ENCODE data around the gene TJP1.
"Not testable (repeated sequence)": the region's sequence is repeated elsewhere in the genome, so short reads cannot be mapped to it uniquely, and the experiment has no call there.

Gene TJP1

DNA sequence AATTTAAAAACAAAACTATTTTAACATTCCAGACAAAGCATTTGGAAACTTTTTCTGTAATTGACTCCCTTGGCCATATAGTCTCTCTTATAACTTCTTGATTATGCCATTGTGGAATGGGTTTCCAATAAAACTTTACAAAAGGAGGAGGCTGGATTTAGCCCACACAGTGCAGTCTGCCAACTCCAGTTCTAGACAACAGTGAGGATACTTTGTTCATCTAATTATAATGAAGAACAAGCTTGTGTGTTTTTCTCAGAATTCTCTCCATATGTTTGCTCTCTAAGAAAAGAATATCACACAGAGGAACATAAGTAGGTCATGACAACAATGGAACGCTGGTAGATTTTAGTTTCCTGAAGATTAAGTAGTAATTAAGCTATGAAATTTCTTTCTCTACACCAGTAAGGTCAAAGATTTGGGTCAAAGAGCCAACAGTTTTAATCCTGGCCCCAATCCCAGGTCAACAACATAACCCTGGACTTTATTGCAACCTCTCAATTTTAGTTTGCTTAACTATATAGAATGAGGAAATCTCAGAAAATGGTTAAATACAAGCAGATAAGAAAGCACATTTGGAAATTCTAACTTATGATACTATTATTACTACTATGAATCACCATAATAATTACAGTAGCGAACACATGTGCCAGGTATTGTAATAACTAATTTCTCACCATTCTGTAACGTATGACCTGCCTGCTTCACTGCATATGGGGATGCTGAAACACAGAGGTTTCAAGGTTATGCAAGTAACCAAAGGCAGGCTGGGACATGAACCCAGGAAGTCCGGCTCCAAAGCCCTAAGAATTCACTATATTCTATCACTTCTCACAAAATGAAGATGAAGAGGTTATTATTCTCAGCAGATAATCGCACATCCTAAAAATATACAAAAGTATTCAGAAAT is 65.7 kb downstream of the TJP1 start:
- no peak for DNase-seq (ENCODE audit: low read depth in 1 of 2, low spot score in 1 of 2)

DNA sequence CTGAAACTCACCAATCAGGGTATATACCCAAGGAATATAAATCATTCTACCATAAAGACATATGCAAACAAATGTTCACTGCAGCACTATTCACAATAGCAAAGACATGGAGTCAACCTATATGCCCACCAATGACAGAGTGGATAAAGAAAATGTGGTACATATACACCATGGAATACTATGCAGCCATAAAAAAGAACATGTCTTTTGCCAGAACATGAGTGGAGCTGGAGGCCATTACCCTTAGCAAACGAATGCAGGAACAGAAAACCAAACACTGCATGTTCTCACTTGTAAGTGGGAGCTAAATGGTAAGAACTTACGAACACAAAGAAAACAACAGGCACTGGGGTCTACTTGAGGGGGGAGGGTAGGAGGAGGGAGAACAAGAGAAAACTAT is 68.3 kb downstream of the TJP1 start:
- DNase-seq (ENCODE audit: low read depth in 1 of 2, low spot score in 1 of 2), result not testable (repeated sequence)

- DNase-seq (ENCODE audit: low read depth in 1 of 2, low spot score in 1 of 2), result no peak
These were observed 68.8 kb downstream of the TJP1 start for GRCh38 chr15:29753506-29753905.

- no peak for DNase-seq (ENCODE audit: low read depth in 1 of 2, low spot score in 1 of 2)
These were observed 71.5 kb downstream of the TJP1 start for GRCh38 chr15:29750754-29751153.

DNA sequence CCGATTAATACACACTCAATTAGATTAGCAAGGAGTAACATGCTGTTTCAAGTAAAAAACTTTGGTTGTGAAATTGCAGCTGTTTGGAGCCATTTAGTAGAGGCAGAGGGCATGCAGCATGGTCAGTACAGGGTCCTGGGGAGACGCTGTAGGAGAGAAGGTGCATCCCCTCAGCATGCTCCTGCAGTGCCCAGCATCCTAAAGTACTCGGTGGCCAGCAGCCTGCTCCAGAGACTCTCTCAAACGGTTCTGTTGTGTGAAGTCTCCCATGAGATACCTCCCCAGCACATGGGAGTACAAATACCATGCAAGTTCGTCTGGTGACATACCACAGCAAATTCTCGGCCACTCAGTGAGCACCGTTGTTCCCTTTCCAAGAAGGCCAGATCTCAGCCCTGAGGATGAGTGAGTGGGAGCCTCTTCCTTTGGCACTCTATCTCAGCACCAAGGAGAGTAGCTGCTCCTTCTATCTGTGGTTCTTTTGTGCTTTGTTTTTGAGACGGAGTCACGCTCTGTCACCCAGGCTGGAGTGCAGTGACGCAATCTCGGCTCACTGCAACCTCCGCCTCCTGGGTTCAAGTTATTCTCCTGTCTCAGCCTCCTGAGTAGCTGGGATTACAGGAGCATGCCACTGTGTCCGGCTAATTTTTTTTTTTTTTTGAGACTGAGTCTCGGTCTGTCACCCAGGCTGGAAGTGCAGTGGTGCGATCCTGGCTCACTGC is 72.7 kb downstream of the TJP1 start:
- no peak for DNase-seq (ENCODE audit: low read depth in 1 of 2, low spot score in 1 of 2)

DNA sequence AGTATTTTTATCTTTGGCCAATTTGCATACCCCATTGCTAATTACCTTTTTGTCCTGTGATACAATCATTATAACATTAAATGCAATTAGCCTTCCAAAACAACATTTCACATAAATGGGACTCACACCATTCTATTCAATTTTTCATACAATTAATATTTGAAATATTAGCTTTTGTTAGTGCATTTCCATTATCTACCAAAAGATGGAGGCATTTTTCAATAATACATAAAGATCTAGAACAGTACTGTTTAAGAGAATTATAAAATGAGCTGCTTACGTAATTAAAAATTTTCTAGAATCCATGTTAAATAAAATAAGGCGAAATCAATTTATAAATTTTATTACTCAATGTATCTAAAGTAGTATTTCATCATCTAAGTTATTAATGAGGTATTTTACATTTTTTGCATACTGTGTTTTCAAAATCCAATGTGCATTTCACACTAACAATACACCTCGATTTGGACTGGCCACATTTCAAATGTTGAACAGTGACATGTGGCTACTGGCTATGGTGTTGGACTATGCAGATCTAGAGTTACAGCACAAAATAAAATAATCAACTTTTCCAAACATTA is 74.3 kb downstream of the TJP1 start:
- DNase-seq (ENCODE audit: low read depth in 1 of 2, low spot score in 1 of 2), result no peak

- no peak for DNase-seq (ENCODE audit: low read depth in 1 of 2, low spot score in 1 of 2)
These were observed 78.8 kb downstream of the TJP1 start for GRCh38 chr15:29743475-29743874.

DNA sequence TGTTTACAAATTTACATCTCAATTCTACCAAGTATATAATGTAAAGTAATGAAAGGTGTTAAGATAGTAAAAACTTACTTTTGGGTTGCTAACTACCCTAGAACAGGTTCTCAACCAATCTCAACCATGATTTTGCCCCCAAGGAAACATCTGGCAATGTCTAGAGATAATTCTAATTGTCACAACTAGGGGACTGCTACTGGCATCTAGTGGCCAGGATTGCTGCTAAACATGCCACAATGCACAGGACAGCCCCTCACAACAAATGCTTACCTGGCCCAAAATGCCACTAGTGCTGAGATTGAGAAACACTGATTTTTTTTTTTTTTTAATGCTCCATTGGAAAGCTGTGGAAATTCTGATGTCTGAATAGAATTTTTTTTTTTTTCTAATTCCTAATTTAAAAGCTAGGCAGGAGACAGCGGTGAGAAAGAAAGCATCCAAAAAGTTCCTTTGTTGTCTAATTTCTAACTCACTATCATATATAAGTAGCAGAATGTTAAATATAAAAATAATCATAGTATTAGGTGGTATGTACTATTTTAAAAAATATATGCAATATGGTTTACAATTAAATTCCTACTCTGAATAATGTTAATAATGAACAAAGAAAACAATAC is 81.5 kb downstream of the TJP1 start:
- DNase-seq (ENCODE audit: low read depth in 1 of 2, low spot score in 1 of 2), result no peak

DNA sequence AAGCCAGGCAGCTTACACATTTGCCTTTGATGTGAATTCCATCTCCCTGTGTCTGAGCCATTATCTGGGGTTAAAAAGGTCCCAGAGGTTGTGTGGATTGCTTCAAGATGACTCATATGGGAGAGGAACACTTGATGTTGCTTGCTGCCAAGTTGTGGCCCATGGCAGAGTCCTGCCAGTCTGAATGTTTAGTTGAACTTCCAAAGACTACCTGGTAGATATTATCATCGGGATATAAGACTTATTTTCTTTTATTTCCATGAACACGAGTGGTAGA is 85.6 kb downstream of the TJP1 start:
- DNase-seq (ENCODE audit: low read depth in 1 of 2, low spot score in 1 of 2), result no peak

DNA sequence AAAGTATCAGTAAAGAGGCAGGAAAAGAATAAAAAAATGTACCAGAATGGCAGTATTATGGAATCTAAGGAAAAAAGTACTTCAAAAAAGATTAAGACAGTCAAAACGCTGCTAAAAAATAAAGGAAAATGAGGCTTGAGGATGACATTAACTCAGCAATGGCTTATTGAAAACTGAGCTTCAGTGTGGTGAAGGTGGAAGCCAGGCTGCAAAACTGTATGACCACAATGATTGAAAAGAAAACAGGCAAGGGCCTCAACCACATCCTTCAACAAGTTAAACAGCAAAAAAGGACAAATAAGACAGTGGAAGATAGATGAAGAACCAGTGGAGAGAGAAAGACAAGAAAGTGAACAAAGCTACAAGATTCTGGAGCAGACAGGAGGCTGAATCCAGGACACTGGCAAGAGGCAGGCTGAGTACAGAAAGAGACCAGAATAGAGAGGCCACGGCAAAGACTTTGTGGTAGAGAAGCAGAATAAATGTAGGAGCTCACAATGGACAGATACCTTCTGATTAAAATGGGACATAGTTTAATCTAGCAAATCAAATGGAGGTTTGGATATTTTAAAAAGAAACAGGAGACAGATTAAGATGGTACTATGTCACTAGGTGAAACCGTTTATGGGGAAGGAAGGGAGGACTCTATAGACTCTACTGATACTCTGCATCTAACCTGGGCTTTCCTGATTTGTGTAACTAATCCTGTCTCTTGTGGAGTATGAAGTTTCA is 86.1 kb downstream of the TJP1 start:
- no peak for DNase-seq (ENCODE audit: low read depth in 1 of 2, low spot score in 1 of 2)

GRCh38 chr15:29734917-29735572 is 87.2 kb downstream of the TJP1 start:
- no peak for DNase-seq (ENCODE audit: low read depth in 1 of 2, low spot score in 1 of 2)

DNA sequence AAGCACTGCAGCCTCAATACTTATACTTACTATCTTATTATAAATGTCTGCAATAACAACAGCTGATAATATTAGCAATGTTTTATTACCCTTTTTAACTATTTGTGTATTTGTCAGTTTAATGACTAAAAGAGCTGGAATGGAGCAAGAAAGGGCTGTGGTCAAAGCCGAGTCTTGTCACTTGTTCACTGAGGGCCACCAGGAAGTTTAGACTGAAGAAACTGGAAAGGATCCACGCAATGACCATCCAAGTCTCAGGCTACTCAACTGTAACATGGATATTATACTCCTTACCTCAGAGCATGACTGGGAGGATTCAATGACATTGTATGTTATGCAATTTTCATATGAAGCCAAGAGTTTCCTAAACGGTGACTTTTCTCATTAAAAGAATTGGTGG is 90.4 kb downstream of the TJP1 start:
- no peak for DNase-seq (ENCODE audit: low read depth in 1 of 2, low spot score in 1 of 2)

DNA sequence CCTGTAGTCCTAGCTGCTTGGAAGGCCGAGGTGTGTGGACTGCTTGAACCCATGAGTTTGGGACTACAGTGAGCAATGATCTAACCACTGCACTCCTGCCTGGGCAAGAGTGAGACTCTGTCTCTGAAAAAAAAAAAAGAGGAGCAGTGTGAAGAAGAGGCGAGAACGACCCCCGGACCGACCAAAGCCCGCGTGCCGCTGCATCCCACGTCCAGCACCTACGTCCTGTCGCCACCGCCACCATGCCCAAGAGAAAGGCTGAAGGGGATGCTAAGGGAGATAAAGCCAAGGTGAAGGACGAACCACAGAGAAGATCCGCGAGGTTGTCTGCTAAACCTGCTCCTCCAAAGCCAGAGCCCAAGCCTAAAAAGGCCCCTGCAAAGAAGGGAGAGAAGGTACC is 91.8 kb downstream of the TJP1 start:
- not testable (repeated sequence) for DNase-seq (ENCODE audit: low read depth in 1 of 2, low spot score in 1 of 2)

DNA sequence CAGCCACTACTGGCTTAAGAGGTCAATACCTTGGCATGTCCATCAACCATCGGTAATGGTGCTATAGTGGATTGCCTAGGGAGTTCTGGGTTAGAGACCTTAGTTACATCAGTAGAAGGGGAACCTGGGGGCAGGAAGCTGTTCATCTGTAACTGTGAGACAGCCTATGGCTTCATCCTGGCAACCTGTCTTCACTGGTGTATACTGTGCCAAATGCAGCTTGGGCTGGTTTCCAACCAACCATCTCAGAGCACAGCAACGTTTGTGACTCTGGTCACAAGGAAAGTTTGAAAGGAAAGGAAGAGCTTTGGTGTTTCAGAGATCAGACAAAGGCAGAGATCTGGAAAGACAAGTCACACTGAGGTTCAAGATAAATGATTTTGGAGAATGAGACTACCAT is 93.8 kb downstream of the TJP1 start:
- no peak for DNase-seq (ENCODE audit: low read depth in 1 of 2, low spot score in 1 of 2)

DNA sequence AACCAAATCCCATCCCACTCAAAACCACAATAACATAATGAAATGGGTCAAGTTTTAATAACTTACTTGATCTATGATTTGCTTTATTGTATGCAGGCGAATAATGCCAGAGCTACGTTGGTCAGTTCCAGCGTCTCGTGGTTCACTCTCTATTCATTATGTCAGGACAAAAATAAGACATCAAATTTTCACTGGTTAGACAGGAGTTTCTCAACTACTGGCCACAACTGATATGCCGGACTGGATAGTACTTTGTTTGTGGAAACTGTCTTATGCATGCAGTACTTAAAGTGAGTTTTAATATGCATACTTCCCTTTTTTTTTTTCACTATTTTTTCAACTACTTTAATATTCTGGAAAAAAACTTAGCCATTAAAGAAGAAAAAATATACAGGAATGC is 94.4 kb downstream of the TJP1 start:
- DNase-seq (ENCODE audit: low read depth in 1 of 2, low spot score in 1 of 2), result no peak

DNA sequence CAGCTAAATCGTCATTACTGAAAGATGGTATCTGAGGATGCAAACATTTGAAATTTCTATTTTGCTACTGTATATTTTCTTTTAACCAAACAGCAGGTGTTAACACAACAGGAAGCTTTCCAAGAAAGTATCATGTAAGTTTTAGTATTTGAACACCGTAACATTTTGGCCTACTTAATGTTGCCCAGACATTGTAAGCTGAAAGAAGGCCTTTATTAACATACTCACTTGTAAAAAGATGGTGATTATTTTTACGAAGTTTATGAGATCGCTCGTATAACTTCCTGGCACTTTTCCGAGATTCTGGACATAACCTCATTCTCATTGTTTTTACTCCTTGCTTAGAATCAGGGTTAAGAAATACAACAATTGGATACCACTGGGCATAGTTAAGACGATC is 95.7 kb downstream of the TJP1 start:
- DNase-seq (ENCODE audit: low read depth in 1 of 2, low spot score in 1 of 2), result no peak

DNA sequence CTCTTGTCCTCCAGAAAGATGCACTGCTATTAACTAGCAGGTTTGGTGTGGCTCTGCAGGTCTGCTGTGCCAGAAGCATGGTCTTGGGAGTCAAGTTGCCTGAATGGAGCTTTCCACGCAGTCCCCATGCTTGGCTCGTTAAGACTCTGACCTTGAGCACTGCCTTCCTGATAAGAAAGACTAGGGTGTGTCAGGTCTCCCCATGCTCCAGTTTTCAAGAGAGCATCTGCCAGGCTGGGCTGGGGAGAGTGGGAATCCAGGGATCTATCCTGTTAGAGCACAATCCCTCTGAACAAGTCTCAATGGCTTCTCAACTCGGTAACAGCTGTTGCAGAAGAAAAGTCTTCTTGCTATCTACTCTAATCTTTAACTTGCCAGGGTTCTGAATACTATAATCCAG is 98.2 kb downstream of the TJP1 start:
- no peak for DNase-seq (ENCODE audit: low read depth in 1 of 2, low spot score in 1 of 2)

DNA sequence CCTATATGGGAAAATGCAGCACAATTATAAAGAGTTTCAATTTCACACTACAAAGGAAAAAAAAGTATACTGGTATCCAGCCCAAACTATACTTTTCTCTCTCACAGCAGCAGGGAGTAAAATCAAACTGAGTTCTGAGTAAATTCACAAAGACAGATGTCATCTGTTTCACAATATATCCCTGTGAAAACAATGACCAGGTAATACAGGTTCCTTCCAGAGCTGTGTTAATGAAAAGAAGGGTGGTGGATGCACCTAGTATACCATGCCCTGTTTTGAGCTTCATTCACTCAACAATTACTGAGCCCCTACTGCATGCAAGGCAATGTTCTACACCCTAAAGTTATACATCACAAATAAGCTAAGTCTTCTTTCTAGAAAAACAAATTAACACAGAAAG is 108.5 kb downstream of the TJP1 start:
- DNase-seq (ENCODE audit: low read depth in 1 of 2, low spot score in 1 of 2), result no peak

GRCh38 chr15:29712149-29712885 is 110.0 kb downstream of the TJP1 start:
- no peak for DNase-seq (ENCODE audit: low read depth in 1 of 2, low spot score in 1 of 2)

DNA sequence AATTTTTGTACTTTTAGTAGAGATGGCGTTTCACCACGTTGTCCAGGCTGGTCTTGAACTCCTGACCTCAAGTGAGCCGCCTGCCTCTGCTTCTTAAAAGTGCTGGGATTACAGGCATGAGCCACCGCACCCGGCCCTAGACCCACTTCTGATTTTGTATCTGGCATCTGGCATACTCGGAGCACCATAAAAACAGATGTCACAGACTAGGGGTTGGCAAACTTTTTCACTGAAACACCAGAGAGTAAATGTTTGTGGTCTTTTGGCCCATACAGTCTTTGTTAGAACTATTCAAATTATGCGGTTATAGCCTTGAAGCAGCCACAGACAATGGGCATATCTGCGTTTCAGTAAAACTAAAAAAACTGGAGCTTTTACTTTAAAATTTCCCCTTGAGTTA is 110.7 kb downstream of the TJP1 start:
- DNase-seq (ENCODE audit: low read depth in 1 of 2, low spot score in 1 of 2), result no peak

All from activated CD4-positive, alpha-beta T cell treated with anti-CD3 and anti-CD28 coated beads, Interleukin-2, amount 50 U/mL, for 24 hours (primary cell).